GM06990 (cell line): ENCODE data around the gene MED27.

Experiments used
- DNase-seq: peaks from one replicate; pipeline ENCODE4 v3.0.0-alpha.2; 2011; ENCODE audit not compliant: insufficient read length; ENCODE audit errors: extremely low read depth
- H3K27me3 ChIP-seq: replicated peaks from 2 replicates; pipeline ENCODE4 v1.6.0; 2011; ENCODE audit warnings: low read length; ENCODE audit not compliant: control insufficient read depth, insufficient read depth
- H3K36me3 ChIP-seq: 2 replicates; pipeline ENCODE4 v1.5.1; 2011; ENCODE audit warnings: low read length; ENCODE audit not compliant: control insufficient read depth, insufficient read depth
- H3K4me3 ChIP-seq: replicated peaks from 2 replicates; pipeline ENCODE4 v1.5.1; 2011; ENCODE audit warnings: low read depth, mild to moderate bottlenecking, control low read depth, low read length
- TF ChIP-seq, protein P1 (sequence below): IDR thresholded peaks from 2 replicates; pipeline ENCODE4 v1.5.1; 2011; ENCODE audit warnings: low read length, control low read depth, mild to moderate bottlenecking, inconsistent platforms; ENCODE audit not compliant: insufficient read depth, poor library complexity, severe bottlenecking

The MED27 gene

DNA sequence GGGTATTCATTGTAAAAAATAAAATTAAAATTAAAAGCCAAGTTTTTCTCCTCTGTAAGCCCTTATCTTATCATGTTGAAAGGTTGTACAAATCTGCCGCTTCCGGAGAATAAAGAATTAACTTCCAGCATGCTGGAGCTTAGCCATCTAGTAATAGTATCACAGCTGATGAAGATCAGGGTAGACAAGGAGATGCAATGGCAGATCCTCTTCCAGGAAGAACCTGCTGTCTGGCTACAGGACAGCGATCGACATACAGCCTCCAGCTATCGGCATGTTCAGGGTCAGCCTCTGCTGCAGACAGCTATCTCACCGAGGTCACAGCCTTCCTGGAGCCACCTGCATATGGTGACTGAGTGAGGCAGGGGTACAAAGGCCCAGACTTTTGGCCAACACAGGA is 82.6 kb downstream of the MED27 start:
- Histone ChIP-seq H3K4me3 (no peak overlapping the region), H3K27me3 (no peaks in the 10 kb centered on the region; the same call in 1 of the 2 replicates), H3K36me3 (no peaks in the 10 kb centered on the region; the same call in 1 of the 2 replicates)
- no peak for DNase-seq
- TF ChIP-seq, protein P1, sequence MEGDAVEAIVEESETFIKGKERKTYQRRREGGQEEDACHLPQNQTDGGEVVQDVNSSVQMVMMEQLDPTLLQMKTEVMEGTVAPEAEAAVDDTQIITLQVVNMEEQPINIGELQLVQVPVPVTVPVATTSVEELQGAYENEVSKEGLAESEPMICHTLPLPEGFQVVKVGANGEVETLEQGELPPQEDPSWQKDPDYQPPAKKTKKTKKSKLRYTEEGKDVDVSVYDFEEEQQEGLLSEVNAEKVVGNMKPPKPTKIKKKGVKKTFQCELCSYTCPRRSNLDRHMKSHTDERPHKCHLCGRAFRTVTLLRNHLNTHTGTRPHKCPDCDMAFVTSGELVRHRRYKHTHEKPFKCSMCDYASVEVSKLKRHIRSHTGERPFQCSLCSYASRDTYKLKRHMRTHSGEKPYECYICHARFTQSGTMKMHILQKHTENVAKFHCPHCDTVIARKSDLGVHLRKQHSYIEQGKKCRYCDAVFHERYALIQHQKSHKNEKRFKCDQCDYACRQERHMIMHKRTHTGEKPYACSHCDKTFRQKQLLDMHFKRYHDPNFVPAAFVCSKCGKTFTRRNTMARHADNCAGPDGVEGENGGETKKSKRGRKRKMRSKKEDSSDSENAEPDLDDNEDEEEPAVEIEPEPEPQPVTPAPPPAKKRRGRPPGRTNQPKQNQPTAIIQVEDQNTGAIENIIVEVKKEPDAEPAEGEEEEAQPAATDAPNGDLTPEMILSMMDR: no peak

DNA sequence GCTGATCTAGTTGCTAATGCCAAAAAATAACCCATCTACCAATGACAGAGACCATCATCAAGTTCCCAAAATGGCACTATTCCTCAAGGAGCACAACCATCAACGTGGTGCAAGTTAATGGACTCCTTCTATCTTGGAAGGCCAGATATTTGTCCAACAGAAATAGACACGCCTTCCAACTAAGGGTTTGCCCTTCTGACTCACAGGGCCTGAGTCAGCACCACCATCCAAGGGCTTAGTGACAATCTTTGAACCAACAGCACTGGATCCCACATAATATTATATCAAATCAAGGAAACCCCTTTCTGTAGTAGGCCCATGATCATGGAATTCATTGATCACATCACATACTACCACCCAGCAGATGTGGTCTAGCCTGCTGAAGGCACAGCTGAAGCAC is 84.3 kb downstream of the MED27 start:
- no peak overlapping the region for H3K4me3 ChIP-seq
- DNase-seq: no peak
- no peaks in the 10 kb centered on the region for H3K27me3 ChIP-seq
- TF ChIP-seq, protein P1: no peak
- H3K36me3 ChIP-seq: no peaks in the 10 kb centered on the region; the same call in 1 of the 2 replicates

GRCh38 chr9:131994364-131995125 is 85.1 kb downstream of the MED27 start:
- Histone ChIP-seq H3K36me3 (no peaks in the 10 kb centered on the region; the same call in 1 of the 2 replicates), H3K27me3 (no peaks in the 10 kb centered on the region), H3K4me3 (no peak overlapping the region)
- TF ChIP-seq, protein P1: no peak
- DNase-seq: no peak

GRCh38 chr9:131992906-131993657 is 86.6 kb downstream of the MED27 start:
- no peaks in the 10 kb centered on the region for H3K27me3 ChIP-seq
- no peak for DNase-seq
- H3K36me3 ChIP-seq: no peaks in the 10 kb centered on the region; the same call in 1 of the 2 replicates
- no peak overlapping the region for H3K4me3 ChIP-seq
- TF ChIP-seq, protein P1: no peak

DNA sequence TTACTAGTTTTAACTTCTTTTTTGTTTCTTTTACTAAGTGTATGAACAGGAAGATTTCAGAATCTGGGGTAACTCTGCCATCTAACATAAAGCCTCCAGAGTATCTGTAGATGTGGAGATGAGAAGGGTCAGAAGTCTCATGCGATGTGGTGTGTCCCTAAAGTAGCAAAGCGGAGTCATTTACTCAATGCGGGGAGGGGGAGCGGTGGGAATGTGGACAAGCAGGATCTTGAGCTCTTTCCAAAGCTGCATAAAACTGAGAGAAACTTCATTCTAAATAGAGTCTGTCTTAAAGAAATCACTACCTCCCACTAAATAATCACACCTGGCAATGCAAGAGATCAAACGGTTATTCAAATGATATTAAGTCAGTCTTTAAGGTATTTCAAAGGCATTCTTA is 92.4 kb downstream of the MED27 start:
- no peaks in the 10 kb centered on the region for H3K36me3 ChIP-seq
- H3K4me3 ChIP-seq: no peak overlapping the region
- TF ChIP-seq, protein P1: no peak
- H3K27me3 ChIP-seq: no peaks in the 10 kb centered on the region
- no peak for DNase-seq
